Measurements from ENCODE around the gene SSTR3. TPM values are rescaled to one million over a fixed set of nuclear protein-coding genes. Genes with fewer than 3 reads are reported as not detected.

The SSTR3 gene
- total RNA-seq, 1 donor from 2014 or later = not detected

- Mint-ChIP-seq H3K4me3 (ENCODE audit: unreplicated experiment) (no peak overlapping the region), H3K27me3 (ENCODE audit: unreplicated experiment) (no peaks in the 10 kb centered on the region), H3K36me3 (ENCODE audit: unreplicated experiment) (no peaks in the 10 kb centered on the region), H3K9me3 (ENCODE audit: unreplicated experiment) (peaks cover 3% of the 10 kb centered on the region), H3K4me1 (ENCODE audit: low read depth, unreplicated experiment) (peaks cover 24% of the 10 kb centered on the region), H3K27ac (ENCODE audit: unreplicated experiment) (peak overlapping the region; percentile 6)
- DNase-seq = no peak
- no peak for TF ChIP-seq CTCF (IDR thresholded peaks at IDR 0.05; ENCODE audit: partially characterized antibody, unreplicated experiment)
These were observed 2.1 kb downstream of the SSTR3 start for GRCh38 chr22:37210041-37210803.

GRCh38 chr22:37209140-37209845 lies 3.0 kb downstream of the SSTR3 start:
- Mint-ChIP-seq H3K27me3 (ENCODE audit: unreplicated experiment) (no peaks in the 10 kb centered on the region), H3K27ac (ENCODE audit: unreplicated experiment) (no peak overlapping the region), H3K36me3 (ENCODE audit: unreplicated experiment) (no peaks in the 10 kb centered on the region), H3K9me3 (ENCODE audit: unreplicated experiment) (peaks cover 2% of the 10 kb centered on the region), H3K4me3 (ENCODE audit: unreplicated experiment) (no peak overlapping the region), H3K4me1 (ENCODE audit: low read depth, unreplicated experiment) (peaks cover 17% of the 10 kb centered on the region)
- DNase-seq = no peak
- no peak for TF ChIP-seq CTCF (IDR thresholded peaks at IDR 0.05; ENCODE audit: partially characterized antibody, unreplicated experiment)

GRCh38 chr22:37208401-37209139 lies 3.7 kb downstream of the SSTR3 start:
- TF ChIP-seq CTCF (IDR thresholded peaks at IDR 0.05; ENCODE audit: partially characterized antibody, unreplicated experiment) = no peak
- Mint-ChIP-seq H3K27me3 (ENCODE audit: unreplicated experiment) (no peaks in the 10 kb centered on the region), H3K27ac (ENCODE audit: unreplicated experiment) (no peak overlapping the region), H3K9me3 (ENCODE audit: unreplicated experiment) (peaks cover 2% of the 10 kb centered on the region), H3K4me3 (ENCODE audit: unreplicated experiment) (no peak overlapping the region), H3K36me3 (ENCODE audit: unreplicated experiment) (no peaks in the 10 kb centered on the region), H3K4me1 (ENCODE audit: low read depth, unreplicated experiment) (peaks cover 15% of the 10 kb centered on the region)
- no peak for DNase-seq

- Mint-ChIP-seq H3K4me1 (ENCODE audit: low read depth, unreplicated experiment) (peaks cover 13% of the 10 kb centered on the region), H3K27me3 (ENCODE audit: unreplicated experiment) (no peaks in the 10 kb centered on the region), H3K9me3 (ENCODE audit: unreplicated experiment) (peaks cover 2% of the 10 kb centered on the region), H3K27ac (ENCODE audit: unreplicated experiment) (no peak overlapping the region), H3K4me3 (ENCODE audit: unreplicated experiment) (no peak overlapping the region), H3K36me3 (ENCODE audit: unreplicated experiment) (no peaks in the 10 kb centered on the region)
- TF ChIP-seq CTCF (IDR thresholded peaks at IDR 0.05; ENCODE audit: partially characterized antibody, unreplicated experiment) = no peak
- DNase-seq = no peak
These were observed 4.3 kb downstream of the SSTR3 start for GRCh38 chr22:37207981-37208380.

All from glutamatergic neuron (in vitro differentiated cells).